ENCODE data around the gene UNC5B. TPM values are rescaled to one million over a fixed set of nuclear protein-coding genes. Genes with fewer than 3 reads are reported as not detected.

Gene UNC5B
- total and polyA plus RNA-seq, 11 donors, result 4.8 to 22.8 (median 10.1) TPM

DNA sequence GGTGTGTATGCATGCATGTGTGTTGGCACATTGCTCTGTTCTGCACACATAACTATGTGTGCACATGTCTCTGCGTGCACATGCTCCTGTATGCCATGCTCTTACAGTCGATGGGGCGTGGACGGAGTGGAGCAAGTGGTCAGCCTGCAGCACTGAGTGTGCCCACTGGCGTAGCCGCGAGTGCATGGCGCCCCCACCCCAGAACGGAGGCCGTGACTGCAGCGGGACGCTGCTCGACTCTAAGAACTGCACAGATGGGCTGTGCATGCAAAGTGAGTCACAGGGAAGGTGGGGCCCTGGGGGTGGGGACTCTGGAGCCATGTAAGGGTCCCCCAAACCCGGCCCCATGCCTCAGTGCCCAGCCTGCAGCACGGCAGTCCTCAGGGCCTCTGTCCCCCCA, 76.1 kb downstream of the UNC5B start:
- H3K36me3 ChIP-seq, result peaks cover 0 to 93% (median 48%) of the 10 kb centered on the region in 9 donors
- DNase-seq (peak in 1 of 5 donors; percentile 15), ATAC-seq (no peak)
- peaks cover 0 to 14% (median 6%) of the 10 kb centered on the region in 12 donors for H3K4me1 ChIP-seq
- intact Hi-C loops (cut with DNase I), result loop anchor here in 7 of 10 donors (5.0 to 10.0 kb wide), 6 partner anchors 76 to 386 kb away; partner anchors contain the start of gene UNC5B (in 1 of the 7)
- 94 to 98% (median 94%) methylated on average over 12 to 15 of the region's 15 CpGs for WGBS, 4 donors
- H3K27ac ChIP-seq, result no peak overlapping the region
- H3K9me3 ChIP-seq, result no peaks in the 10 kb centered on the region
- H3K27me3 ChIP-seq, result no peaks in the 10 kb centered on the region
- no peak overlapping the region for H3K4me3 ChIP-seq
- no peak for TF ChIP-seq POLR2A (IDR thresholded peaks at IDR 0.05)
- no peak for TF ChIP-seq CTCF (IDR thresholded peaks at IDR 0.05)

GRCh38 chr10:71289421-71290130, 77.2 kb downstream of the UNC5B start:
- peak in 3 of 4 donors; percentile 28 to 80 (median 29) for ATAC-seq

DNA sequence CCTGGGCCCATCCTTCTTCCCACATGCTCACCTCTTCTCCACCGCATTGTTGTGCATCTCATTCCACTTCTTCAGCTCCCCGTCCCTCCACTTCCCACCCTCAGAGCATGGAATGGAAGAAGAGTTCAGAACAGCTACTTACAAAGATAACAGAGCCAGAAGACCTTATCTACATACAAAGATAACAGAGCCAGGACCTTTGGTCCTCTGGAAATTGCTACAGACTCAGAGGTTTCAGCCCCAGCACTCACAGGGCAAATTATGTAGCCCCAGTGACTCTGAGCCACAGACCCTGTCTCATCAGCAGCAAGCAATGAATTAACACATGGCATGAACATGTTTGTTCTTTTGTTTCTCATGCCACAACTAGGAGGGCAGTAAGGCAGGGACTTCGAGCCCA, 78.0 kb downstream of the UNC5B start:
- H3K27ac ChIP-seq, result peak overlapping the region in 6 of 12 donors; percentile 30 to 68 (median 47)
- intact Hi-C loops (cut with DNase I), result no loop called here
- 85 to 99% (median 97%) methylated on average over 3 of the region's 3 CpGs for WGBS, 4 donors
- no peak for TF ChIP-seq CTCF (IDR thresholded peaks at IDR 0.05)
- no peak for TF ChIP-seq POLR2A (IDR thresholded peaks at IDR 0.05)
- H3K27me3 ChIP-seq, result no peaks in the 10 kb centered on the region
- H3K9me3 ChIP-seq, result no peaks in the 10 kb centered on the region
- H3K4me1 ChIP-seq, result peaks cover 0 to 14% (median 6%) of the 10 kb centered on the region in 12 donors
- peaks cover 0 to 97% (median 60%) of the 10 kb centered on the region in 9 donors for H3K36me3 ChIP-seq
- no peak overlapping the region for H3K4me3 ChIP-seq
- peak in 1 of 5 donors; percentile 13 for DNase-seq
- no peak for ATAC-seq

More at GRCh38 chr10:71289421-71290130, 77.2 kb downstream of the UNC5B start:
- intact Hi-C loops (cut with DNase I), result loop anchor here in 7 of 10 donors (5.0 to 10.0 kb wide), 6 partner anchors 77 to 387 kb away; partner anchors contain the start of gene UNC5B (in 1 of the 7)
- no peaks in the 10 kb centered on the region for H3K27me3 ChIP-seq
- TF ChIP-seq POLR2A (IDR thresholded peaks at IDR 0.05), result no peak
- TF ChIP-seq CTCF (IDR thresholded peaks at IDR 0.05), result no peak
- peak overlapping the region in 8 of 12 donors; percentile 3 to 68 (median 40) for H3K27ac ChIP-seq
- H3K36me3 ChIP-seq, result peaks cover 0 to 97% (median 56%) of the 10 kb centered on the region in 9 donors
- H3K4me3 ChIP-seq, result no peak overlapping the region
- no peaks in the 10 kb centered on the region for H3K9me3 ChIP-seq
- DNase-seq, result peak in 3 of 5 donors; percentile 57 to 64 (median 63)
- peaks cover 0 to 14% (median 6%) of the 10 kb centered on the region in 12 donors for H3K4me1 ChIP-seq
- 70 to 76% (median 72%) methylated on average over 12 of the region's 12 CpGs for WGBS, 4 donors

DNA sequence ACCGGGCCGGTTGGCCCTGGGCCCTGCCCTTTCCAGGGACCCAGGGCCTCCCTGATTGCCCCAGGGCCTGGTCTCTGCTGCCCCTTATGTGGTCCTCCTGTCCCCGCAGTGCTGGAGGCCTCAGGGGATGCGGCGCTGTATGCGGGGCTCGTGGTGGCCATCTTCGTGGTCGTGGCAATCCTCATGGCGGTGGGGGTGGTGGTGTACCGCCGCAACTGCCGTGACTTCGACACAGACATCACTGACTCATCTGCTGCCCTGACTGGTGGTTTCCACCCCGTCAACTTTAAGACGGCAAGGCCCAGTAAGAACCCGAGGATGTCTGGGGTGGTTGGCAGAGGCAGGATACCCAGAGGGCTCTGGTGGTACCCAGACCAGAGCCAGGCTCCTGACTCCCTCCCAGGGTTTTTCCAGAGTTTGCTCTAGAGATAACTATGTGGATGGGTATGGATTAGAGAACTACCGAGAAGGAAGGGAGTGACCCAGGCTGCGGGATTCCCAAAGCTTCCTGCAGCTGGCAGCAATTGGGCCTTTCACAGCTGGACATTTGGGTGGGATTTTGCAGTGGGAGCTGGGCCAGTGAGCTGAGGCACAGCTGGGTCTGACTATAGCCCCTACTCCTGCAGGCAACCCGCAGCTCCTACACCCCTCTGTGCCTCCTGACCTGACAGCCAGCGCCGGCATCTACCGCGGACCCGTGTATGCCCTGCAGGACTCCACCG, 78.6 kb downstream of the UNC5B start:
- H3K27ac ChIP-seq, result no peak overlapping the region
- DNase-seq (peak in 1 of 5 donors; percentile 46), ATAC-seq (no peak)
- H3K4me3 ChIP-seq, result no peak overlapping the region
- H3K4me1 ChIP-seq, result peaks cover 0 to 14% (median 6%) of the 10 kb centered on the region in 12 donors
- no peaks in the 10 kb centered on the region for H3K27me3 ChIP-seq
- H3K9me3 ChIP-seq, result no peaks in the 10 kb centered on the region
- H3K36me3 ChIP-seq, result peaks cover 0 to 97% (median 58%) of the 10 kb centered on the region in 9 donors
- 90 to 95% (median 94%) methylated on average over 5 to 26 of the region's 26 CpGs for WGBS, 4 donors
- intact Hi-C loops (cut with DNase I), result no loop called here
- TF ChIP-seq CTCF (IDR thresholded peaks at IDR 0.05) (no peak), POLR2A (IDR thresholded peaks at IDR 0.05) (no peak)
